SH-SY5Y (cell line): ENCODE data around the gene DNPEP.

Source experiments
- GATA2 ChIP-seq: IDR thresholded peaks from 2 replicates; pipeline ENCODE4 v1.6.1; 2011; ENCODE audit warnings: mild to moderate bottlenecking, low read depth, low read length
- GATA3 ChIP-seq: IDR thresholded peaks from 2 replicates; pipeline ENCODE4 v1.6.1; 2011; ENCODE audit warnings: low read depth, mild to moderate bottlenecking, low read length, moderate library complexity

DNA sequence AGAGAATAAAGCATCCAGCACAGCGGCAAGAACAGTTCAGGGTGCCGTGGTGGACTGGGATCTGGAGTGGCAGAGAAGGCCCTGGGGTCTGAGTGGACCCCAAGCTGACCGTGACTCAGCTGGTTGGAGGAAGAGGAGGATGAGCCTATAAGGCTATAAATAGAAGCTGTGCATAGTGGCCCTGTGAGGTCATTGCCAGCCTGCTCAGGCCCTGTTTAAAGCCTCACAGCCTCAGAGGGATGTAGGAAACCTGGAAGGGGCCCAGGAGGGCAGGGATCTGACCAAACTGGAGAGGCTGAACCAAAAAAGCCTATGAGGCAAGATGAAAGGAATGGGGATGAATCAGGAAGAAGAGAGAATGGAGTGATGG is 19.1 kb upstream of the DNPEP start:
- TF ChIP-seq GATA2: no peak
- TF ChIP-seq GATA3: no peak
